GM13977 (cell line): Measurements from ENCODE around the gene B4GALT7.
A peak's percentile ranks its signal among the peaks of the same experiment; 100 is the strongest.

Experiments used
- DNase-seq: peaks from one replicate; pipeline ENCODE4 v3.0.0; 2012; ENCODE audit warnings: low spot score
- in situ Hi-C: fragments of 300-500 bp; cut with MboI; formaldehyde crosslinking; loops from one replicate; pipeline ENCODE4 v1.12.0; 2022; ENCODE audit warnings: low sequenced_read_pairs, low pct_unique_long_range_greater_than_20kb, mixed read lengths, inconsistent platforms; ENCODE audit not compliant: unreplicated experiment
- TF ChIP-seq, protein P1 (sequence below): IDR thresholded peaks from 2 replicates; pipeline ENCODE4 v1.5.1; 2012; ENCODE audit warnings: mild to moderate bottlenecking, control low read depth; ENCODE audit not compliant: insufficient read depth; ENCODE audit errors: extremely low read depth, missing control alignments

Gene B4GALT7, protein sequence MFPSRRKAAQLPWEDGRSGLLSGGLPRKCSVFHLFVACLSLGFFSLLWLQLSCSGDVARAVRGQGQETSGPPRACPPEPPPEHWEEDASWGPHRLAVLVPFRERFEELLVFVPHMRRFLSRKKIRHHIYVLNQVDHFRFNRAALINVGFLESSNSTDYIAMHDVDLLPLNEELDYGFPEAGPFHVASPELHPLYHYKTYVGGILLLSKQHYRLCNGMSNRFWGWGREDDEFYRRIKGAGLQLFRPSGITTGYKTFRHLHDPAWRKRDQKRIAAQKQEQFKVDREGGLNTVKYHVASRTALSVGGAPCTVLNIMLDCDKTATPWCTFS

GRCh38 chr5:177599731-177600507 is at the start of gene B4GALT7:
Gene B4GALT7, plus strand, starts transcription at chr5:177600132. Its CDS starts 79 bp downstream, at chr5:177600211.
- in situ Hi-C loops: no loop called here
- DNase-seq: peak; percentile 93
- TF ChIP-seq, protein P1, sequence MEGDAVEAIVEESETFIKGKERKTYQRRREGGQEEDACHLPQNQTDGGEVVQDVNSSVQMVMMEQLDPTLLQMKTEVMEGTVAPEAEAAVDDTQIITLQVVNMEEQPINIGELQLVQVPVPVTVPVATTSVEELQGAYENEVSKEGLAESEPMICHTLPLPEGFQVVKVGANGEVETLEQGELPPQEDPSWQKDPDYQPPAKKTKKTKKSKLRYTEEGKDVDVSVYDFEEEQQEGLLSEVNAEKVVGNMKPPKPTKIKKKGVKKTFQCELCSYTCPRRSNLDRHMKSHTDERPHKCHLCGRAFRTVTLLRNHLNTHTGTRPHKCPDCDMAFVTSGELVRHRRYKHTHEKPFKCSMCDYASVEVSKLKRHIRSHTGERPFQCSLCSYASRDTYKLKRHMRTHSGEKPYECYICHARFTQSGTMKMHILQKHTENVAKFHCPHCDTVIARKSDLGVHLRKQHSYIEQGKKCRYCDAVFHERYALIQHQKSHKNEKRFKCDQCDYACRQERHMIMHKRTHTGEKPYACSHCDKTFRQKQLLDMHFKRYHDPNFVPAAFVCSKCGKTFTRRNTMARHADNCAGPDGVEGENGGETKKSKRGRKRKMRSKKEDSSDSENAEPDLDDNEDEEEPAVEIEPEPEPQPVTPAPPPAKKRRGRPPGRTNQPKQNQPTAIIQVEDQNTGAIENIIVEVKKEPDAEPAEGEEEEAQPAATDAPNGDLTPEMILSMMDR: no peak

GRCh38 chr5:177552839-177553455 is 47.0 kb upstream of the B4GALT7 start:
- no peak for DNase-seq
- in situ Hi-C loops: no loop called here
- TF ChIP-seq, protein P1: no peak

DNA sequence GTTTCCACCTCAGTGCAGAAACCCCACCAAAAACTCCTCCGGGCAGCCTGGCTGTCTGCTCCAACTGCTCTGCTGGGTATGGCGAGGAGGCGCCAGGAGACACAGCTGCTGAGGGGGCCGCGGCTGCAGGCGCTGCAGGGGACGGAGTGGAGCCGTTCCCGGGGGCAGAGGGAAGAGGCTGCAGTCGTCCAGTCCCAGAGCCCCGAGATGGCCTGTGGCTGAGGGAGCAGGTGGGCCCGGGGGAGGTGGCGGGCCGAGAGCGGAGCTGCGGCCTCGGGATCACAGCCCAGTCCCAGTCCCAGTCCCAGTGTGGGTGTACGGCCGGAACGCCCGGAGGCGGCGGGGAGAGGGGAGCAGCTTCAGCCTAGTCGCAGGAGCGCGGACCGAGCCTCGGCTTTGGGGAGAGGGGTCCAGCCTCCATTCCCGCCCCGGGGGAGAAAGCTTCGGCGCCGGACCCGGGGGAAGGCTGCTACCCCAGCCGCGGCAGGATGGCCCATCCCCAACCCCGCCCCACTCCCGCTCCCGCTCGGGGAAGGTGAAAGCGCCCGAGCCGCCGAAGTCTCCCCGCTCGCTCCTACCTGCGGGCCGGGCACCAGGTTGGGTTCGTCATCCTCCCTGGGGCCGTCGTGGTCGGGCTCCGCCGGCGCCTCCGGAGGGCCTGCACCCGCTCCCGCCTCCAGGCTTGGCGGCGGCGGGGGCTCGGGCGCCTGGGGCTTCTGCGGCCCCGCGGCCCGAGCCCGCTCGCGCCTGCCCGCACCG is 46.1 kb upstream of the B4GALT7 start:
- in situ Hi-C loops: no loop called here
- DNase-seq: peak; percentile 82
- TF ChIP-seq, protein P1: no peak

- in situ Hi-C loops: no loop called here
Measured at GRCh38 chr5:177554474-177555111, 45.3 kb upstream of the B4GALT7 start, which contains the start of gene FAM193B. Gene FAM193B, minus strand, starts transcription at chr5:177554563. Its CDS starts 105 bp downstream, at chr5:177554458.

GRCh38 chr5:177555228-177555627 is 44.7 kb upstream of the B4GALT7 start:
- in situ Hi-C loops: no loop called here
- DNase-seq: no peak
- TF ChIP-seq, protein P1: no peak

More at GRCh38 chr5:177554474-177555111, 45.3 kb upstream of the B4GALT7 start, which contains the start of gene FAM193B:
- TF ChIP-seq, protein P1: no peak
- peak; percentile 99 for DNase-seq
